ENCODE measurements around the gene MTMR6. TPM values are rescaled to one million over a fixed set of nuclear protein-coding genes. Genes with fewer than 3 reads are reported as not detected.

MTMR6 gene
- polyA plus RNA-seq, 1 donor (not counting 4 experiments of a cell fraction or from before 2014, with no cell fraction given): 20.3 TPM

GRCh38 chr13:25207291-25207810, 79.9 kb downstream of the MTMR6 start:
- Histone ChIP-seq H3K36me3 (ENCODE audit: control insufficient read depth in 2 of 2, extremely low read depth in 1 of 2, insufficient read depth in 2 of 2, low read length in 2 of 2) (no peaks in the 10 kb centered on the region), H3K4me1 (ENCODE audit: control insufficient read depth, extremely low read depth, insufficient read depth, low read length) (no peaks in the 10 kb centered on the region), H3K27me3 (ENCODE audit: control insufficient read depth, extremely low read depth, insufficient read depth, low read length) (no peaks in the 10 kb centered on the region), H3K4me2 (ENCODE audit: control insufficient read depth, extremely low read depth, insufficient read depth, low read depth, low read length) (no peak overlapping the region), H3K9ac (ENCODE audit: control insufficient read depth, extremely low read depth, insufficient read depth, low read length) (no peak overlapping the region), H4K20me1 (ENCODE audit: control insufficient read depth, extremely low read depth, insufficient read depth, low read length) (no peaks in the 10 kb centered on the region), H2AFZ (ENCODE audit: control insufficient read depth, low read length) (no peak overlapping the region), H3K27ac (ENCODE audit: control insufficient read depth, insufficient read depth, low read length) (no peak overlapping the region), H3K9me3 (ENCODE audit: control insufficient read depth, low read depth, low read length) (no peaks in the 10 kb centered on the region), H3K4me3 (ENCODE audit: control insufficient read depth in 2 of 3, extremely low read depth in 1 of 3, insufficient read depth in 2 of 3, low read depth in 1 of 3, low read length in 3 of 3) (no peak overlapping the region), H3K9me1 (ENCODE audit: control insufficient read depth, extremely low read depth, insufficient read depth, low read length) (no peaks in the 10 kb centered on the region), H3K79me2 (ENCODE audit: control insufficient read depth, insufficient read depth, low read length) (no peaks in the 10 kb centered on the region)
- dilution Hi-C loops (cut with MboI; ENCODE audit: extremely low pct_ligation_motif_present, low sequenced_read_pairs): no loop called here
- FAIRE-seq: no peak
- TF ChIP-seq, protein P1, sequence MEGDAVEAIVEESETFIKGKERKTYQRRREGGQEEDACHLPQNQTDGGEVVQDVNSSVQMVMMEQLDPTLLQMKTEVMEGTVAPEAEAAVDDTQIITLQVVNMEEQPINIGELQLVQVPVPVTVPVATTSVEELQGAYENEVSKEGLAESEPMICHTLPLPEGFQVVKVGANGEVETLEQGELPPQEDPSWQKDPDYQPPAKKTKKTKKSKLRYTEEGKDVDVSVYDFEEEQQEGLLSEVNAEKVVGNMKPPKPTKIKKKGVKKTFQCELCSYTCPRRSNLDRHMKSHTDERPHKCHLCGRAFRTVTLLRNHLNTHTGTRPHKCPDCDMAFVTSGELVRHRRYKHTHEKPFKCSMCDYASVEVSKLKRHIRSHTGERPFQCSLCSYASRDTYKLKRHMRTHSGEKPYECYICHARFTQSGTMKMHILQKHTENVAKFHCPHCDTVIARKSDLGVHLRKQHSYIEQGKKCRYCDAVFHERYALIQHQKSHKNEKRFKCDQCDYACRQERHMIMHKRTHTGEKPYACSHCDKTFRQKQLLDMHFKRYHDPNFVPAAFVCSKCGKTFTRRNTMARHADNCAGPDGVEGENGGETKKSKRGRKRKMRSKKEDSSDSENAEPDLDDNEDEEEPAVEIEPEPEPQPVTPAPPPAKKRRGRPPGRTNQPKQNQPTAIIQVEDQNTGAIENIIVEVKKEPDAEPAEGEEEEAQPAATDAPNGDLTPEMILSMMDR (optimal IDR thresholded peaks at IDR 0.05 in 1 of 3, IDR thresholded peaks at IDR 0.05 in 1 of 3, conservative IDR thresholded peaks at IDR 0.05 in 1 of 3; ENCODE audit: extremely low read depth in 1 of 3, insufficient read depth in 2 of 3, low read length in 3 of 3): no peak
- TF ChIP-seq EZH2 (IDR thresholded peaks at IDR 0.05; ENCODE audit: low read length): no peak
- no peak for DNase-seq (ENCODE audit: low read depth, low spot score)

GRCh38 chr13:25204863-25205262, 82.4 kb downstream of the MTMR6 start:
- Histone ChIP-seq H3K4me1 (ENCODE audit: control insufficient read depth, extremely low read depth, insufficient read depth, low read length) (no peaks in the 10 kb centered on the region), H4K20me1 (ENCODE audit: control insufficient read depth, extremely low read depth, insufficient read depth, low read length) (no peaks in the 10 kb centered on the region), H3K27ac (ENCODE audit: control insufficient read depth, insufficient read depth, low read length) (no peak overlapping the region), H3K4me3 (ENCODE audit: control insufficient read depth in 2 of 3, extremely low read depth in 1 of 3, insufficient read depth in 2 of 3, low read depth in 1 of 3, low read length in 3 of 3) (no peak overlapping the region), H3K36me3 (ENCODE audit: control insufficient read depth in 2 of 2, extremely low read depth in 1 of 2, insufficient read depth in 2 of 2, low read length in 2 of 2) (no peaks in the 10 kb centered on the region), H3K9me1 (ENCODE audit: control insufficient read depth, extremely low read depth, insufficient read depth, low read length) (no peaks in the 10 kb centered on the region), H3K27me3 (ENCODE audit: control insufficient read depth, extremely low read depth, insufficient read depth, low read length) (no peaks in the 10 kb centered on the region), H3K9me3 (ENCODE audit: control insufficient read depth, low read depth, low read length) (no peaks in the 10 kb centered on the region), H3K4me2 (ENCODE audit: control insufficient read depth, extremely low read depth, insufficient read depth, low read depth, low read length) (no peak overlapping the region), H3K79me2 (ENCODE audit: control insufficient read depth, insufficient read depth, low read length) (no peaks in the 10 kb centered on the region), H3K9ac (ENCODE audit: control insufficient read depth, extremely low read depth, insufficient read depth, low read length) (no peak overlapping the region), H2AFZ (ENCODE audit: control insufficient read depth, low read length) (no peak overlapping the region)
- DNase-seq (ENCODE audit: low read depth, low spot score): no peak
- no peak for FAIRE-seq
- dilution Hi-C loops (cut with MboI; ENCODE audit: extremely low pct_ligation_motif_present, low sequenced_read_pairs): no loop called here
- TF ChIP-seq, protein P1 (optimal IDR thresholded peaks at IDR 0.05 in 1 of 3, IDR thresholded peaks at IDR 0.05 in 1 of 3, conservative IDR thresholded peaks at IDR 0.05 in 1 of 3; ENCODE audit: extremely low read depth in 1 of 3, insufficient read depth in 2 of 3, low read length in 3 of 3): no peak
- no peak for TF ChIP-seq EZH2 (IDR thresholded peaks at IDR 0.05; ENCODE audit: low read length)
